ENCODE measurements around the gene TERB1. TPM values are rescaled to one million over a fixed set of nuclear protein-coding genes. Genes with fewer than 3 reads are reported as not detected.

The TERB1 gene
- total and polyA plus RNA-seq, 2 of the 13 experiments (the other 11 are each of a cell fraction or from before 2014, with no cell fraction given), result not detected

GRCh38 chr16:66849549-66849948, 48.2 kb upstream of the TERB1 start (continued):
- TF ChIP-seq ZNF251 (CRISPR knock-in tag; IDR thresholded peaks at IDR 0.05) (no peak), ZC3H13 (CRISPR knock-in tag; IDR thresholded peaks at IDR 0.05) (no peak), THAP8 (CRISPR knock-in tag; IDR thresholded peaks at IDR 0.05; ENCODE audit: borderline replicate concordance) (no peak), RFX1 (IDR thresholded peaks at IDR 0.05) (no peak), KDM2A (CRISPR knock-in tag; IDR thresholded peaks at IDR 0.05; ENCODE audit: borderline replicate concordance, low read depth) (0 out of 2 replicates have a peak, but pooled peaks have one; percentile 36), PRMT3 (CRISPR knock-in tag; IDR thresholded peaks at IDR 0.05; ENCODE audit: borderline replicate concordance, low read depth) (no peak), ZBTB34 (CRISPR knock-in tag; IDR thresholded peaks at IDR 0.05) (no peak), DMAP1 (CRISPR knock-in tag; IDR thresholded peaks at IDR 0.05) (no peak), RAD21 (CRISPR knock-in tag; IDR thresholded peaks at IDR 0.05) (peak; percentile 49), THAP11 (CRISPR knock-in tag; IDR thresholded peaks at IDR 0.05) (no peak), STAG1 (CRISPR knock-in tag; IDR thresholded peaks at IDR 0.05) (peak; percentile 57), ZBTB7B (CRISPR knock-in tag; IDR thresholded peaks at IDR 0.05) (peak; percentile 48; the same call in 1 of the 2 replicates), CTCF (CRISPR knock-in tag; IDR thresholded peaks at IDR 0.05) (peak; percentile 57), ATRX (CRISPR knock-in tag; IDR thresholded peaks at IDR 0.05; ENCODE audit: borderline replicate concordance) (no peak), NFYB (CRISPR knock-in tag; IDR thresholded peaks at IDR 0.05) (no peak), FOXP1 (IDR thresholded peaks at IDR 0.05) (no peak), FOXP1 (CRISPR knock-in tag; IDR thresholded peaks at IDR 0.05) (no peak), TBX2 (CRISPR knock-in tag; IDR thresholded peaks at IDR 0.05; ENCODE audit: borderline replicate concordance) (no peak), ZBTB4 (CRISPR knock-in tag; IDR thresholded peaks at IDR 0.05; ENCODE audit: borderline replicate concordance) (no peak)
